SK-N-MC (cell line): ENCODE results near the gene NPSR1.

ENCODE experiments used
- FOXP2 ChIP-seq: optimal IDR thresholded peaks from 2 replicates; pipeline ENCODE3; 2011; ENCODE audit warnings: mild to moderate bottlenecking, moderate library complexity; ENCODE audit not compliant: insufficient read depth; ENCODE audit errors: extremely low read length, control extremely low read depth
- POLR2AphosphoS5 ChIP-seq: IDR thresholded peaks from 2 replicates; pipeline ENCODE4 v1.6.1; 2012; ENCODE audit warnings: mild to moderate bottlenecking, low read depth, low read length, borderline replicate concordance

DNA sequence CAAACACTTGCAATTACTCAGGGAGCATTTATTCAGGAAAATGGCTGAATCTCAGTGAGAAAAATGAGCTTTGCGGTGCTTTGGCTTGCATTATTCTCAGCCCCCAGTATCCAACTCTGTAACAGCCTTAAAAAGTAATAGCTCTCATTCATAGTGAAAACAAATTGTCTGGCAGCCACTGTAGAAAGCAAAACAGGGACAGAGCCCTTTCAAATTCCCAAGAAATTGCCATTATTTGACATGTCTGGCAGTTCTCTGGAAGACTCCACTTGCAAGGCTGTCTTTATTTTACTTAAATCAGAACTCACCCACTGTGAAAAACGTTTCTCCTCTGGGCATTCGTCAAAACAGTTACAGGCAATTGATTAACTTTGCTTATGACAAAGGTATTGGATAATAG is 122.5 kb downstream of the NPSR1 start:
- no peak for TF ChIP-seq POLR2AphosphoS5
- TF ChIP-seq FOXP2, result no peak
